22Rv1 (cell line): Measurements from ENCODE around the gene LNPEP.

Experiments used
- ZFX ChIP-seq: fragments of 450-650 bp; IDR thresholded peaks from 2 replicates; pipeline ENCODE4 v1.6.1; 2017; ENCODE audit warnings: antibody characterized with exemption, borderline replicate concordance
- TF ChIP-seq, protein P1 (sequence below): fragments of 450-650 bp; IDR thresholded peaks from 2 replicates; pipeline ENCODE4 v1.5.1; 2017; ENCODE audit warnings: mild to moderate bottlenecking

DNA sequence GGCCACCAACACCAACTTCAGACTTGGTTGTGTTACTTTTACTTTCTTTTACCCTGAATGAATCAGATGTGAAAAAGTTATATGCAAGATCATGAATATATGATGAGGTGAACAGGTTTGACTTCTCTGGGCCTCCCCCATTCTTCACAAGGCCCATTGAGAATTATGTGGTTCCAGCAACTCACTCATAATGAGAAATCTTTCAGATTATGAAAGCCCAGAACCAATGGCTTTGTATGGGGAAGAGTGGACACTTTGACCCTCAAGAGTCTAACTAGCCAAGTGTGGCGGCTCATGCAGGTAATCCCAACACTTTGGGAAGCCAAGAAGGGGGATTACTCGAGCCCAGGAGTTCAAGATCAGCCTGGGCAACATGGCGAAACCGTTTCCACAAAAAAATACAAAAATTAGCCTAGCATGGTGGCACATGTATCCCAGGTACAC is 16.1 kb upstream of the LNPEP start:
- no peak for TF ChIP-seq ZFX
- TF ChIP-seq, protein P1, sequence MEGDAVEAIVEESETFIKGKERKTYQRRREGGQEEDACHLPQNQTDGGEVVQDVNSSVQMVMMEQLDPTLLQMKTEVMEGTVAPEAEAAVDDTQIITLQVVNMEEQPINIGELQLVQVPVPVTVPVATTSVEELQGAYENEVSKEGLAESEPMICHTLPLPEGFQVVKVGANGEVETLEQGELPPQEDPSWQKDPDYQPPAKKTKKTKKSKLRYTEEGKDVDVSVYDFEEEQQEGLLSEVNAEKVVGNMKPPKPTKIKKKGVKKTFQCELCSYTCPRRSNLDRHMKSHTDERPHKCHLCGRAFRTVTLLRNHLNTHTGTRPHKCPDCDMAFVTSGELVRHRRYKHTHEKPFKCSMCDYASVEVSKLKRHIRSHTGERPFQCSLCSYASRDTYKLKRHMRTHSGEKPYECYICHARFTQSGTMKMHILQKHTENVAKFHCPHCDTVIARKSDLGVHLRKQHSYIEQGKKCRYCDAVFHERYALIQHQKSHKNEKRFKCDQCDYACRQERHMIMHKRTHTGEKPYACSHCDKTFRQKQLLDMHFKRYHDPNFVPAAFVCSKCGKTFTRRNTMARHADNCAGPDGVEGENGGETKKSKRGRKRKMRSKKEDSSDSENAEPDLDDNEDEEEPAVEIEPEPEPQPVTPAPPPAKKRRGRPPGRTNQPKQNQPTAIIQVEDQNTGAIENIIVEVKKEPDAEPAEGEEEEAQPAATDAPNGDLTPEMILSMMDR: no peak
